GM19324 (cell line): ENCODE measurements around the gene COL20A1.
"Not testable (repeated sequence)": the region's sequence is repeated elsewhere in the genome, so short reads cannot be mapped to it uniquely, and the experiment has no call there.

Source experiments
- ATAC-seq: cut with Tn5 transposase; IDR thresholded peaks from one replicate; pipeline ENCODE4 v1.9.1; 2021; ENCODE audit warnings: mild to moderate bottlenecking, moderate library complexity; ENCODE audit not compliant: unreplicated experiment, low FRiP score

The COL20A1 gene

GRCh38 chr20:63305933-63306672 lies 13.1 kb downstream of the COL20A1 start:
- ATAC-seq = not testable (repeated sequence)

DNA sequence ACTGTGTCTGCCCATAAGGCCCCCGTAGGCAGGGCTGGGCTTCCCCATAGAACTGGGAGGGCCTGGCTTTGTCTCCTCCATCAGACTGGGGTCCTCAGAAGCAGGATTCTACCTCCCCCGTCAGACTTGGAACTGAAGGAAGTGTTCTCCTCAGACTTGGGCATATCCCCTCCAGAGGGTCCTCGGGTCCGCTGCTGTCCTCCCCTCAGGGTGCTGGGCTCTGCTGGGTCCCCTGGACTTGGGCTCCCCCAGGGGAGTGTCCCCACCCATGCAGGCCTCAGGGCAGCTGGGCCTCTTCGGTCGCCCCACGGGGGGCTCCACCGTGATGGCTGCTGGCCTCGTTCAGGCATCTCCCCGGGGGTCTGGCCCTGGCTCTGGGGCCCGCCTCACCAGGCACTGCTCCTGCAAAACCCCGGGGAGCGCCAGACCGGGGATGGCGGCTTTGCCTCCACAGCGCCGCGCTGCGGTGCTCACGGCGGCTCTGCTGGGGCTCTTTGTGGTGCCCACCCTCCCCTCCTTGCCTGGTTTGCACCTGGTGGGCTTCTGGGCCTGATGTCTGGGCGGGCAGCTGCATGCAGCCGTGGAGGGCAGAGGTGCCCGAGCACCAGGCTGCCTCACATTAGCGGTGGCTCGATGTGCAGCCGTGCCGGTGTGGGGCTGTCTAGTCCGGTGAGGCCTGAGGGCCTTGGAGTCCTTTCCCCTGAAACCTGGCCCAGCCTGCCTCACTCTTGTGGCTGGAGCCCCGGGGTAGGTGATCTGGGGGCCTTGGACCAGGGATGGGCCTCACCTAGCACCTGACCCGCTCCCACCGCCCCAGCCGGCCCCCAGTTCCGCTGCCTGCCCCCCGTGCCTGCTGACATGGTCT lies 13.9 kb downstream of the COL20A1 start:
- no peak for ATAC-seq

DNA sequence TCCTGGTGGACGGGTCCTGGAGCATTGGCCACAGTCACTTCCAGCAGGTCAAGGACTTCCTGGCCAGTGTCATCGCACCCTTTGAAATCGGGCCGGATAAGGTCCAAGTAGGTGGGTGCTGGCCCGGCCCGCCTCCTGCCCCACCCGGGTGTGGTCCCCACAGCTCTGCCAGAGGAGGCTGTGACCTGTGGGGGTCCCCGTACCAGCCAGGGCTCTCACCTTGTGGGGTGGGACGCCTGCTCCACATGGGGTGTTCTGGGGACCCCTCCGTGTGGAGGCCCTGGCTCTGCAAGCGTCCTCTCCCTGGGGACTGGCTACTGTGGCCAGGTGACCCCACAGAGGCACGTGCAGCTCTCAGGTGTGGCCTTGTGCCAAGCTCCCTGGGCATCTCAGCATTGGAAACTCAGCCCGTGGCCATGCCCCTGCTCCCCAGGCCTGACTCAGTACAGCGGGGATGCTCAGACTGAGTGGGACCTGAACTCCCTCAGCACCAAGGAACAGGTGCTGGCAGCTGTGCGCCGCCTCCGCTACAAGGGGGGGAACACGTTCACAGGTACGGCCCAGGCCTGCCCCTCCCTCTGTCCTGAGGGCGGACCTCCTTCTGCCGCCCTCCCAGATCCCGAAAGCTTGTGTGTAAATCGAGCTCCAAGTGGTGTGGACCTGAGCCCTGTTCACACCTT lies 14.7 kb downstream of the COL20A1 start:
- no peak for ATAC-seq

DNA sequence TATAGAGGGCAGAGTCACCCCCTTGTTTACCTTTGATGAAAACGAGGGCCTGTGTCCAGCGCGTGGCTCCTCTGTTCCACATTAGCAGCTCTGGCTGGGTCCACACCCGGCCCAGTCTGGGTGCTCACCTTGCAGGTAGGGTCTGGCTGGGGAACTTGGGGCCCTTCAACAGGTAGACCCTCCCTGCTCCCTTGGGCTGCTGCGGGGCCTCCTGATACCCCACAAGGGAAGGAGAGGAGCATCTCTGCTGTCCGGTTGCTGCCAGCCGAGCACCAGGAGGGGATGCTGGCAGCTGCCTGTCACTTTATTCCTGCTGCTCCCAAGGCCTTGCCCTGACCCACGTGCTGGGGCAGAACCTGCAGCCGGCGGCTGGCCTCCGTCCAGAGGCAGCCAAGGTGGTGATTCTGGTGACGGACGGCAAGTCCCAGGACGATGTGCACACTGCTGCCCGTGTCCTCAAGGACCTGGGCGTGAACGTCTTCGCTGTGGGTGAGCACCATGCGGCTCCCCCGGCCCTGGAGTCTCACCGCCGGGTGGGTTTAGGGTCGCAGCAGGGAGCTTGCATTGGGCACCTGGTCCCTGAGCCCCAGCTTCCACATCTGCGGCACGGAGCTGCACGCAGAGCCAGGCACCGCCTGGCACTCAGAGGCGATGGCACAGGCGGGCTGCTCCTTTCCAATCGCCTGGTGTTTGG lies 15.4 kb downstream of the COL20A1 start:
- ATAC-seq = no peak

DNA sequence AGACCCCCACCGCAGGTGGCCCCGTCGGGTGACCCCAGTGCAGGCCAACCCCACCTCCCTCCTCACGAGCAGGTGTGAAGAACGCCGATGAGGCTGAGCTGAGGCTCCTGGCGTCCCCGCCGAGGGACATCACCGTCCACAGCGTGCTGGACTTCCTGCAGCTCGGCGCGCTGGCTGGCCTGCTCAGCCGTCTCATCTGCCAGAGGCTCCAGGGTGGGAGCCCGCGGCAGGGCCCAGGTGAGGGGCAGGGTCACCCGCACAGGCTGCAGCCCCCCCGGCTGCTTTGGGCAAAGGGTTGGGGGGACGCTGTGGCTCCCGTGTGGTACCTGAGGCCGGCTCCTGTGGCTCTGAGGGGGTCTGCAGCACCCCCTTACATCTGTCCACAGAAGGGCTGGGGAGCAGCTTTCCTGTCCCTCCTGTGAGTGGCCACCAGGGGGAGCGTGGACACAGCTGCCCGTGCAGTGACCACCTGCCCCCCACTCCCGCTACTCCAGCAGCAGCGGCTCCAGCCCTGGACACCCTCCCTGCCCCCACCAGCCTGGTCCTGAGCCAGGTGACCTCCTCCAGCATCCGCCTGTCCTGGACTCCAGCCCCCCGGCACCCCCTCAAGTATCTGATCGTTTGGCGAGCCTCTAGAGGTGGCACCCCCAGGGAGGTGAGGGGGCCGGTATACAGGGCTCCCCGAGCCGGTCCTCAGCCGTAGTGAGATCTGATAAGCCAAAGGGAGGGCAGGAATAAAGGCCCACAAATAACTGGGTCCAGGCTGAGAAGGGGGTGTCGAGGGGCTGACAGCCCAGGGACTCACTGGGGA lies 16.5 kb downstream of the COL20A1 start:
- ATAC-seq = no peak

DNA sequence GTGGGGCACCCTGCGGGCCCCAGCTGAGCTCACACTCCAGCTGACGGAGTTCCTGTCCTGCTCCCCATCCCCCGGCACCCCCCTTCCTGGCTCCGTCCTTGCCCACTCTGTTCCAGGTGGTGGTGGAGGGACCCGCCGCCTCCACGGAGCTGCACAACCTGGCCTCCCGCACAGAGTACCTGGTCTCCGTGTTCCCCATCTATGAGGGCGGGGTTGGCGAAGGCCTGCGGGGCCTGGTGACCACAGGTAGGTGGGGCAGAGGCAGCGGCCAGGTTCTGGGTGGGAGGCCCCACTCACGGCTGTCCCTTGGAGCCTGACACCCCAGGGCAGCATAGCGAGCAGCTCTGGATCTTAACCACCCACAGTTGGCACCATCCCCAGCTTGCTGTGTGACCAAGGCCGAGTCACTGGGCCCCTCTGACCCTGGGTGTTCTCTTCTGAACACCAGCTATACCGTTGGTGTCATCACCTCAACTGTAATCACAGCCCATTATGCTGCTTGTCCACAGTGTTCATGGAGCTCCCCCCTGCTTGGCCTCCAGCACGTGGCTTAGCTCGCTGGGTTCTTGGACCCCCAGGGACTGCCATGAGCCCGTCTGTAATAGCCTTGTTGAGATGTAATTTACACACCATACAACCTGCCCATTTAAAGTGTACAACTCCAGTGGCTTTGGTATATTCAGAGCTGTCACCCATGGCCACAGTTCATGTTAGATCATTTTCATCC lies 17.4 kb downstream of the COL20A1 start:
- ATAC-seq = no peak

DNA sequence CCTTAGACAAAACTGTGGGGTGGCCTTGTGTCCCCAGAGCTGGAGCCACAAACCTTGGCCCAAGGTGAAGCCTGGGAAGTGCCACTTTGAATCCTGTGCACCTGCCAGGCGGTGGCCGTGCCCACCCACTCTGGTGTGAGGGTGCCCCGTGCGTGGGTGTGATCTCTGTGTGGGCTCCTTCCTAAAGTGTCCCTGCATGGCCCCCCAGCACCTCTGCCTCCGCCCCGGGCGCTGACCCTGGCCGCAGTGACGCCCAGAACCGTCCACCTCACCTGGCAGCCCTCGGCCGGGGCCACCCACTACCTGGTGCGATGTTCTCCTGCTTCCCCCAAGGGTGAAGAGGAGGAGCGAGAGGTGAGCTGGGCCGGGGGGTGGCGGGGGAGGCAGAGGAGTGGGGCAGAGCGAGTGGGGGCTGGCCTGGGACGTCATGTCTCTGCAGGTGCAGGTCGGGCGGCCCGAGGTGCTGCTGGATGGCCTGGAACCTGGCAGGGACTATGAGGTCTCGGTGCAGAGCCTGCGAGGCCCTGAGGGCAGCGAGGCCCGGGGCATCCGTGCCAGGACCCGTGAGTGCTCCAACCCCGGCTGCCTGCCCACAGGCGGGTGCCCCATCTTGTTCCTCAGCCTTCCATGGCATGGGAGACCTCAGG lies 18.3 kb downstream of the COL20A1 start:
- ATAC-seq = no peak

DNA sequence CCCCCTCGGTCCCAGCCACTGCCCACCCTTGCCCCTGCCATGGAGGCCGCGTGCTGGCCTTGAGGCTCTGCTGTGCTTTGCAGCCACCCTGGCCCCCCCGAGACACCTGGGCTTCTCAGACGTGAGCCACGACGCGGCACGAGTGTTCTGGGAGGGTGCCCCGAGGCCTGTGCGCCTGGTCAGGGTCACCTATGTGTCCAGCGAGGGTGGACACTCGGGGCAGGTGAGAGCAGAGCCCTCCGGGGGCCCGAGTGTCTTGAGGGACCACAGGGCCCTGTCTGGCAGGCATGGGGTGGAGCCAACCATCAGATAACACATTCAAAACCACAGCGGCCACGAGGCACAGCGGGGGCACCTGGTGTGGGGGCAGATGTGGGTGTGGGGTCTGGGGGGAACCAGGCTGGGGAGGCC lies 18.9 kb downstream of the COL20A1 start:
- no peak for ATAC-seq

DNA sequence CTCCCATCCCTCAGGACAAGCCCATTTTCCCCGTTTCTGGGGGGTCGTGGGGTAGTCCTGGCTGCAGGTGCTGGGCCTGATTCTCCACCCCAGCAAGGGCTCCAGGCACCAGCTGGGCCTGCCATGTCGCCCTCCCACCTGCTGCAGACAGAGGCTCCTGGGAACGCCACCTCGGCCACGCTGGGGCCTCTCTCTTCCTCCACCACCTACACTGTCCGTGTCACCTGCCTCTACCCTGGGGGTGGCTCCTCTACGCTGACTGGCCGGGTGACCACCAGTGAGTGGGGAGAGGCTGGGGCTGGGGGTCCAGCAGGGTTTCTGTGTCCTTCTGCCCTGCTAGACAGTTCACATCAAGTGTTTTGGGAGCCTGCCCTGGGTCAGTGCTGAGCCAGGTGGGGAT lies 19.3 kb downstream of the COL20A1 start:
- ATAC-seq = no peak

- ATAC-seq = no peak
Observed at GRCh38 chr20:63312690-63313348, 19.8 kb downstream of the COL20A1 start.

GRCh38 chr20:63313349-63314014 lies 20.5 kb downstream of the COL20A1 start:
- ATAC-seq = no peak

DNA sequence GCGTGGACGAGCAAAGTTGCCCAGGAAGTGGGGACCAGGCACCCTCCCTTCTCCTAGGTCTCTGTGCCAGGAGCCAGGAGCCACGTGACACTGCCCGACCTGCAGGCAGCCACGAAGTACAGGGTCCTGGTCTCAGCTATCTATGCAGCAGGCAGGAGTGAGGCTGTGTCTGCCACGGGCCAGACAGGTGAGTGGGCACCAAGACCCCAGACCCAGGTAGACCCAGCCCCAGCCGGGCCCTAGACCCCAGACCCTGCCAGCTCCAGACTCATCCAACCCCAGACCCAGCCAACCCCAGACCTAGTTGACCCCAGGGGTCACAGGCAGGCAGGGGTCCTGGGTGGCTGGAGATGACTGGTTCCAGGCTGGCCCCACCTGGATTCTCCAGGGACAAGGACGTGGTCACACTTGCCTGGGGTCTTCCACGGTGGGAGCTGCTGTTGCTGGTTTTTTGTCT lies 21.1 kb downstream of the COL20A1 start:
- ATAC-seq = no peak

- no peak for ATAC-seq
Observed at GRCh38 chr20:63314566-63315239, 21.7 kb downstream of the COL20A1 start.

DNA sequence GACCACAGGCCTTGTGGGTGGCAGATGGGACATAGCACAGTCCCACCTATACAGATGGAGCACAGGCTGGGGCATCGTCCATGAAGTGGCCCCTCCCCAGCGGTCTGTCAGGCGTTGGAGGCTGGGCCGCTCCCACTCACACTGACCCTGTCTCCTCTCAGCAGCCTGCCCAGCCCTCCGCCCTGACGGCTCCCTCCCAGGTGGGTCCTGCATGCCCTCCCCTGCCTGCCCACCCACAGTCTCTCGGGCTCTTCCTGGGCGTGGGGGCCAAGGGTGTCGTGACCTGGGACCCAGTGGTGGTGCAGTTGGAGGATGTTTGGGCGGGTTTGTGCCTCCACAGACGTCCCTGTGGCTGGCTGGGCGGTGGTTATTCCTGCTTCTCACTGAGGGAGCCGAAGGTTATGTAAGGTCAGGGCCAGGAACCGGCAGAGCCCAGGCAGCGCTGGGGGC lies 22.3 kb downstream of the COL20A1 start:
- ATAC-seq = no peak

- no peak for ATAC-seq
Observed at GRCh38 chr20:63315731-63316491, 22.9 kb downstream of the COL20A1 start.

GRCh38 chr20:63316502-63316921 lies 23.5 kb downstream of the COL20A1 start:
- no peak for ATAC-seq
